Measurements from ENCODE around the gene AASS. TPM values are rescaled to one million over a fixed set of nuclear protein-coding genes. Genes with fewer than 3 reads are reported as not detected.

The AASS gene
- total and polyA plus RNA-seq, 4 donors = 10.8 to 95.4 (median 24.3) TPM

- Histone ChIP-seq H3K36me3 (ENCODE audit: control insufficient read depth in 4 of 4, insufficient read depth in 3 of 4, low read depth in 1 of 4, low read length in 3 of 4) (peaks cover 4 to 38% (median 20%) of the 10 kb centered on the region in 4 donors), H3K4me1 (ENCODE audit: control insufficient read depth in 4 of 4, insufficient read depth in 4 of 4, low read length in 3 of 4) (peaks cover 0 to 3% (median 0%) of the 10 kb centered on the region in 4 donors), H3K27ac (ENCODE audit: low read depth in 1 of 2, low read length in 2 of 2) (no peak overlapping the region), H3K4me3 (ENCODE audit: low read depth in 1 of 3, low read length in 3 of 3) (no peak overlapping the region), H3K9me3 (ENCODE audit: control insufficient read depth in 4 of 4, low read length in 3 of 4) (no peaks in the 10 kb centered on the region), H3K9ac (ENCODE audit: low read depth in 1 of 2, low read length in 2 of 2) (no peak overlapping the region), H3K27me3 (ENCODE audit: control insufficient read depth in 4 of 4, insufficient read depth in 4 of 4, low read length in 3 of 4) (no peaks in the 10 kb centered on the region)
- TF ChIP-seq CTCF (IDR thresholded peaks at IDR 0.05; ENCODE audit: low read depth, low read length, missing input control) (peak; percentile 71), ZBTB33 (IDR thresholded peaks at IDR 0.05) (no peak), RAD21 (IDR thresholded peaks at IDR 0.05) (peak; percentile 79 to 87)
- WGBS = 83% methylated on average over 6 of the region's 6 CpGs
- DNase-seq (ENCODE audit: low spot score) = peak; percentile 55
Observed at GRCh38 chr7:122092964-122093797, 50.9 kb downstream of the AASS start.

GRCh38 chr7:122082670-122083069 is 61.4 kb downstream of the AASS start:
- Histone ChIP-seq H3K4me1 (ENCODE audit: control insufficient read depth in 4 of 4, insufficient read depth in 4 of 4, low read length in 3 of 4) (no peaks in the 10 kb centered on the region), H3K27ac (ENCODE audit: low read depth in 1 of 2, low read length in 2 of 2) (no peak overlapping the region), H3K9ac (ENCODE audit: low read depth in 1 of 2, low read length in 2 of 2) (no peak overlapping the region), H3K4me3 (ENCODE audit: low read depth in 1 of 3, low read length in 3 of 3) (no peak overlapping the region), H3K36me3 (ENCODE audit: control insufficient read depth in 4 of 4, insufficient read depth in 3 of 4, low read depth in 1 of 4, low read length in 3 of 4) (peaks cover 2 to 71% (median 49%) of the 10 kb centered on the region in 4 donors), H3K9me3 (ENCODE audit: control insufficient read depth in 4 of 4, low read length in 3 of 4) (no peaks in the 10 kb centered on the region), H3K27me3 (ENCODE audit: control insufficient read depth in 4 of 4, insufficient read depth in 4 of 4, low read length in 3 of 4) (no peaks in the 10 kb centered on the region)
- WGBS = 98% methylated on average over 2 of the region's 2 CpGs
- DNase-seq (ENCODE audit: low spot score) = no peak
- TF ChIP-seq GABPA (IDR thresholded peaks at IDR 0.05 in 1 of 2, conservative IDR thresholded peaks at IDR 0.05 in 1 of 2) = no peak
- TF ChIP-seq CTCF (IDR thresholded peaks at IDR 0.05; ENCODE audit: low read depth, low read length, missing input control) = no peak
- no peak for TF ChIP-seq EGR1 (IDR thresholded peaks at IDR 0.05; ENCODE audit: low read depth in 2 of 2)
- no peak for TF ChIP-seq HNF4A (conservative IDR thresholded peaks at IDR 0.05)
- no peak for TF ChIP-seq YY1 (IDR thresholded peaks at IDR 0.05)
- no peak for TF ChIP-seq ZBTB33 (IDR thresholded peaks at IDR 0.05)
- no peak for TF ChIP-seq MAX (IDR thresholded peaks at IDR 0.05)
- TF ChIP-seq REST (IDR thresholded peaks at IDR 0.05) = no peak
- no peak for TF ChIP-seq NR2F2 (IDR thresholded peaks at IDR 0.05)
- TF ChIP-seq RAD21 (IDR thresholded peaks at IDR 0.05) = no peak

Data from liver (tissue), 9 donors.